HG03342 (cell line): ENCODE measurements around the gene WDR49.
"Not testable (repeated sequence)": the region's sequence is repeated elsewhere in the genome, so short reads cannot be mapped to it uniquely, and the experiment has no call there.

ENCODE experiments used
- ATAC-seq: cut with Tn5 transposase; IDR thresholded peaks from one replicate; pipeline ENCODE4 v1.9.1; 2021; ENCODE audit warnings: mild to moderate bottlenecking, moderate library complexity; ENCODE audit not compliant: unreplicated experiment

WDR49 gene

DNA sequence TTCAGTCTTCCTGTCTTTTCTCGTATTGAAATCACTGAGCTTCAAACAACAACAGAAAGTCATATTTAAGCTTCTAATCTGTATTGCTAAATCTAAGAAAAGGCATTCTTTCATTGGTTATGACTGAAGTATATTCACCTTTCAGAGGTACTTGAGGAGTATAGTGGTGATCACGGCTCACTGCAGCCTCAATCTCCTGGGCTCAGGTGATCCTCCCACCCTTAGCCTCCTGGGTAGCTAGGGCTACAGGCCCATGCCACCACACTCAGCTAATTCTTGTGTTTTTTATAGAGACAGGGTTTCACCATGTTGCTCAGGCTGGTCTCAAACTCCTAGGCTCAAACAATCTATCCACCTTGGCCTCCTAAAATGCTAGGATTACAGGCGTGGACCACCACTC lies 38.7 kb downstream of the WDR49 start:
- ATAC-seq, result no peak

DNA sequence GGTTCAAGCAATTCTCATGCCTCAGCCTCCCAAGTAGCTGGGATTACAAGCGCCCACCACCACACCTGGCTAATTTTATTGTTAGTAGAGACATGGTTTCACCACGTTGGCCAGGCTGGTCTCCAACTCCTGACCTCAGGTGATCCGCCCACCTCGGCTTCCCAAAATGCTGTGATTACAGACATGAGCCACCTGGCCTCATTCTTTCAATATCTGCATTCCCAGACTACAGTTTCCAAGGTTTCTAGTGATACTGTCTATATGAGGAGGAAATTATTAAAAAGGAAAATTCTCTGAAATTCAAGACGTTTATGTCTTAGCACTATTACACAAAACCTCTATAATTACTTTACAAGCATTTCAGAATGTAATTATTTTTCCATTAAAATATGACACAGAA lies 39.5 kb downstream of the WDR49 start:
- ATAC-seq, result not testable (repeated sequence)

DNA sequence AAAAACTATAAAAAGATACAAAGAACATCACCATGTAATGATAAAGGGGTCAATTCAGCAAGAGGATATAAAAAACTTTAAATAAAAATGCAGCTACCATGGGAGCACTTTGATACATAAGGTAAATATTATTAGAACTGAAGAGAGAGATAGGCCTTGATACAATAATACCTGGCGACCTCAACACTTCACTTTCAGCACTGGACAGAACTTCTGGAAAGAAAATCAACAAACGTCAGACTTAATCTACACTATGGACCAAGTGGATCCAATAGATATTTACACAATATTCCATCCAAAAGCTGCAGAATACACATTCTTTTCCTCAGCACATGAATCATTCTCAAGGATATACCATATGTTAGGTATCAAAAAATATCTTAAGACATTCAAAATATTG lies 42.0 kb downstream of the WDR49 start:
- no peak for ATAC-seq

DNA sequence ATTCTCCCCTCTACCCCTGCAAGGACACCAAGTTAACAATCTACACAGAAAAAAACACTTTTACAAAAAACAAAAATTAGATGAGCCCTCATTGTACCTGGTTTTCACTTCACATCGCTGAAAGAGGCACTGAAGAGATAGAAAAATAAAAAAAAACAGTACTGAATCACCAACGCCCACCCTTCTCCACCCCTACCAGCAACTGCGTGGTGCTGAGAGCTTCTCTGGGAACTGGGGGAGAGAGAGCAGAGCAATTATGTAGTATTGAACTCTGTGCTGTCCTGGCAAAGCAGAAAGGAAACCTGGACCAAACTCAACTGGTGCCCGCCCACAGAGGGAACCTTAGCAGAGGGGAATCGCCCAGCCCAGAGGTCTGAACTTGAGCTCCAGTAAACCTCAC lies 44.6 kb downstream of the WDR49 start:
- ATAC-seq, result no peak

DNA sequence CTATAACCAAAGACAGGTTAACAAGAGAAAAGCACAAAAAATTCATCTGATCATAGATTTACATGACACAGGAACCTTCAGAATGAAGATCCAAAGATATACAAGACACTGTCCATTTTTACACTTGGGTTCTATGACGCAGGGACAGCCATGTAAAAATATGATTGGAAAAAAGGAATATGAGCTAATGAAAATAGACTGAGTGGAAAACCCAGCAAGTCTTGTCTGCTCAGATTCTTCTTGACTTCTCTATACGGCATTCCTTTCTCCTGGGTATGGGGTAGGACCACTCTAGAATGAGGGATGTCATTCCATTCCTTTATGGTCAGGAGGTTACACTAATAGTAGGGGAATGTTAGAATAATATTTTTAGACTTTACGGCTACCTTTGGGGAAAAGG lies 46.9 kb downstream of the WDR49 start:
- ATAC-seq, result no peak

DNA sequence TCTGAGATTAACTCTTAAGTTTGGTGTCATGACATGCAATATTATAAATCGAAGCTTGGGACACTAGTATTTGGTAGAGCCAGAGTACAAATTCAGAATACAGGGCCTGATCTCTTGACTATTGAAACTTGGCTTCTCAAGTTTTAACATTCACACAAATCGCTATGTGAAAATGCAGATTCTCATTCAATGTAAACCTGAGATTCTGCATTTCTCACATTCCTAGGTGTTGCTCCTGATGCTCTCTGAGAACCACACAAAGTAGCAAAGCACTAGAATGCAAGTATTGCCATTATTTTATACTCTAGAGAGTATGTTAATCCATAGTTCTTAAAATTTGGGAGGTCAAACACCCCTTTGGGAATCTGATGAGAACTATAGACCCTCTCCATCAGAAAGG lies 47.9 kb downstream of the WDR49 start:
- no peak for ATAC-seq

DNA sequence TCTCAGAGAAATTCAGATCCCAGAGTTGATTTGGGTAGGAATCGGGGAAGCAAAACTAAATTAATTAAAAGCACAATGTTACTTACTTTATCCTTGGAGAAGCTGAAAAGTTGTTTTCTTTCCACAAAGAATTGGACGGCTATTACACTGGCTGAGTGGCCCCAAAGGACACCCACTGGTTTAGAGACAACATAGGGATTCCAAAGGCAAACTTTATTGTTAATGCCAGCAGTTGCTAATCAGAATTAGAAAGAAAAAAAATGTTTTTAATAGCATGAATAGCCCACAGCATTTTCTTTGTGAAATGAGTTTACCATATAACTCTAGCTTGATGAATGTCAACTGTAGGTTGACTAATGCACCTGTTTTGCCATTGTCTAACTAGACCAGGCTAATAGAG lies 51.7 kb downstream of the WDR49 start:
- no peak for ATAC-seq

DNA sequence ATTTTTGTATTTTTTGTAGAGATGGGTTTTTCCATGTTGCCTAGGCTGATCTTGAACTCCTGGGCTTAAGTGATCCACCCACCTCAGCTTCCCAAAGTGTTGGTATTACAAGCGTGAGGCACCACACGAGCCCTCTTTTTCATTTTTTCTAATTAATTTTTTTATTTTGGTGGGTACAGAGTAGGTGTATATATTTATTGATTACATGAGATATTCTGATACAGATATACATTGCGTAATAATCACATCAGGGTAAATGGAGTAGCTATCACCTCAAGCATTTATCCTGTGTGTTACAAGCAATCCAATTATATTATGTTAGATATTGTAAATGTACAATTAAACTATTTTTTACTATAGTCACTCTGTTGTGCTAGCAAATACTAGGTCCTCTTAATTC lies 66.1 kb downstream of the WDR49 start:
- no peak for ATAC-seq

DNA sequence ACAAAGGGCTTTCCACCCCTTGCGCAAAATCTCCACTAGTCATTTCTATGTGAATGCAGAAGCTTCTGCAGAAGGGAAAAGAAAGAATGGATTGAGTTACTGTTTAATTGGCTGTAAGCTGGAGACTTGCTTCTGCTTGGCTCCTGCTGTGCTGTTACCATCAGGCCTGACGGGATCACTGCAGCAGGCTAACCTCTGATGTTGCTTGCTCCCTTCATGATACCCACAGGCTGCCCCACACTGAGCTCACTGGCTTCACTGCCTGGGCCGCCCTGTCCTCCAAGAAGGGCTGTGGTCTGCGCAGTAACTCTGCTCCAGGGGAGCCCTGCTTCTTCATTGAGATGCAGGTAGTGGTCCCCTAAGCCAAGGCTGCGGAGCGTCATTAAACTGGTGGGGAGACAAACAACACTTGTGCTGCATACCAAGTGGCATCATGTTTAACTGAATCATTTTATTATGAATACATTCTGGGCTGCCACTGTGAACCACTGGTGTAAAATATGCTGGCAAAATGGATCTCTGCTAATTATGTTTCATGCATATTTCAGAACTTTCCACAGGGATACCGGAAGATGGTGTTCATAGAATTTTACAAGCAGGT lies 78.6 kb downstream of the WDR49 start:
- no peak for ATAC-seq

DNA sequence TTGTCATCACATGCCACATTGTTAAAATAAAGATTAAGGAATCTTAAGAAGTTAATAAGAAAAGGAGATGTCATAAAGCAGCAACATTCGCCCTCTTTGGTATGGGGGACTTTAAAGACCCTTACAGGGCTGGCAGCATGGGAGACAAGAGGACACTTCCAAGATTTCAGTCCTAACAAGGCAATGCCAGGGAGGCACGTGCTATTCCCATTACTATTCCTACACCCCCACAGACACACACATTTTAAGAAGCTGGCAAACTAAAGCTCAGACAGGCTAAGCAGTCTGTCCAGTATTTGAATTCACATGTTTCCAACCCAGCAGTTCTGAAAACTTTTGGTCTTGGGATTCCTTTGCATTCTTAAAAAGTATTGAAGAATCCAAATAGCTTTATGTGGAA lies 80.8 kb downstream of the WDR49 start:
- ATAC-seq, result no peak

DNA sequence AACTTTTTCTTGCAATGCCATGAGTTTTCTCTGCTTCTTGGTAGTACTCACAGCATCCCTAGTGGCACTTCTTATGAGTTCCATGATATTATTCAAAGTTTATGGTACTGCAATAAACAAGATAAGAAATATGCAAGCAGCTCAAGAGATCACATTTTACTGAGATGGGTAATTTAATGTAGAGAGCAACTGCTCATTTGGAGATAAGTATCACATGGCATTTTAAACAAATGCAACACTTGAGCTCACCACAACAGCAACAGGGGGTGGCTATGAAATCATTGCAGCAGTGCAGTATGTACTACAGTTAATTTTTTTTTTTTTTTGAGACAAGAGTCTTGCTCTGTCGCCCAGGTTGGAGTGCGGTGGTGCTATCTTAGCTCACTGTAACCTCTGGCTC lies 85.1 kb downstream of the WDR49 start:
- ATAC-seq, result no peak

DNA sequence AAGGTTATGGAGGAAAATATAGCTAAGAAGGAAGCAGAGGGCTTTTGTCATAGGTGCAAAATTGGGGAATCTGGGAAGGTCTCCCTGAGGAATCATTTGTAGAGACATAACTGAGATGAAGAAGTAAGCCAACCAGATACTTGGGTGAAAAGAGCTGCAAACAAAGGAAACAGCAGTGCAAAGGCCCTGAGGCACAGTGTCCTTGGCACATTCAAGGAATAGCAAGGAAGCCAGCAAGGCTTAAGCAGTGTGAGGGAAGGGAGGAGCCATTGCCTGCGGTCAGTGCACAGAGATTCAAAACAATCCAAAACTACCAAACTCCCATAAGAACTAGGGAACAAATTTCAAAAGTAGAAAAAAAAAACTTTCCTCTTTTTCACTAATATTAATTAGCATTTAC lies 88.3 kb downstream of the WDR49 start:
- ATAC-seq, result no peak

DNA sequence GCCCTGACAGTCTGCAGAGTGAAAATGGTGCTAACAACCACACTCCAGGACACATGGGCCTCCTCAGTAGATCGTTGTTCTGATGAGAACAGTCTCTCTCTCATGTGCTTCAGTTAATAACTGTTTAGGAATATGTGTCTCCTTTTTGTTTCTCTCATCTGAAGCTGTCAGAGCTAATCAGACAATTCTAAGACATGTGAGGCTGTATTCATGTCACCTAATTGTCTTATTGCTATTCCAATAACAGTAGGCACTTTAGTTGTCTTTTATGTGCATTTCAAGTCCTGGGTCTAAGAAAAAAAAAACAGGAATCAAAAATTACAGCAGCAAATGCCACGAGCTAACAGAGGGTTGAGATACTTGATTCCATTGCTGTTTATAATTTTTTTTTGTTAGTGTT lies 89.1 kb downstream of the WDR49 start:
- ATAC-seq, result no peak

DNA sequence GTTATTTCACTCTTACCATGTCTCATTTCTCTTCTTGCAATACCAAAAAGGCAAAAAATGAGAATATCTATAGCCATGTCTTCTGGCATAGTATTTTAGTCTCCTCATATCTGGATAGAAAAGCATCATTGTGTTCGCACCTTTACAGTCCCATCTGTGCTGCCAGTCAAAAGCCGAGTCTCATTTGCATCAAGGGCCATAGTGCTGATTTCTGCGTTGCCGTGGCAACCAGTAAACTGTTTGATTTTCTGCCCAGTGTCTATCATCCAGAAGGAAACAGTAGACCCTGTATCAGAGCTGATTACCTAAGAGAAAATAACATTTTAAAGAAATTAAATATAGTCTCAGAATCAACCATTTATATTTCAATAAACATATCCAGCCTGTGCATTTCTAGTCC lies 93.8 kb downstream of the WDR49 start:
- ATAC-seq, result no peak

DNA sequence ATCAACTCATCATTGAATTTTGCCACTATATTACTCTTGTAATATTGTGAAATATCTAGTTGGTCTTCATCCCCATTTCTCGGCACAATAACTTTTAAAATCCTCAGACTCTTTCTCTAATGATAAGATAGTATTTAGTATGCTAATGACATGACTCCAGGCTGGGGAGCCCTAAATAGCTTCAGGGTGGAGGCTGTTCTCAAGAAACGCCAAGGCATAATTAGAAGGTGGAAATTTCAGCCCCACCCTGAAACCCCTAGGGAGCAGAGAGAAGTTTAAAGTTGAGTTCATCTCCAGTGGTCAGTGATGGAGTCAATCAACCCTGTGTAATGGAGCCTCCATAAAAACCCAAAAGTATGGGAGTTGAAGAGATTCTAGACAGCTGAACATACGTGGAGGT lies 98.8 kb downstream of the WDR49 start:
- no peak for ATAC-seq

DNA sequence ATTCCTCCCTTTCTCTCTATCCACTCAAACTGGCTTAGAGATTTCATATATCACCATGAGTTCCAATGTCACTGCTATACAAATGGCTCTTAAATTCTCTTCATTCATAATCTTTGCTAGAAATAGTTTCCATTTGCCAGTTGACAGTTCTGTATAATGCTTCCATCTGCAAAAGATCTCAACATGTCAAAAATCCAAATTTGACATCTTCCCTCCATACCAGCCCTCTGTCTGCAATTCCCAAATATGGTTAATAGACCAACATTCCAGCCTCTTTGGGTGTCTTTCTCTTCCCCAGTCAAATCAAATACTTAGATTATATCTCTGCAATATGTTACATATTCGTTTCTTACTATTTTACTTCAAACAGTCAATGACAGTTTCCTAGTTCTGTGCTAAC lies 115.7 kb downstream of the WDR49 start:
- no peak for ATAC-seq

DNA sequence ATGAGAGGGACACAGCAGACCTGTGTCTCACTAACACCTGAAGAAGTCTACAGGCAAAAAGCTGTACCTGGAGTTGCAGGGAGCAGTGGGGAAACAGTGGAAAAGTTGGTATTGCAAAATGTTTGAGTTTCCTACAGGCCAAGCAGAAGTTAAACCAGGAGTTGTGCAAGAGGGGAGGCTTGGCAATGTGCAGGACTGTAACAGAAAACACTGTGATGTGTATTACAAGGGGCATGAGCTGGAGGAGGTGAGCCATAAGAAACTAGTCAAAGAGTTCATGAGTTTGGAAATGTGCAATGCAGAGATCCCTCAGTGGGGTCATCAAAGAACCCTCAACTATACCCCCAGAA lies 132.8 kb downstream of the WDR49 start:
- no peak for ATAC-seq

DNA sequence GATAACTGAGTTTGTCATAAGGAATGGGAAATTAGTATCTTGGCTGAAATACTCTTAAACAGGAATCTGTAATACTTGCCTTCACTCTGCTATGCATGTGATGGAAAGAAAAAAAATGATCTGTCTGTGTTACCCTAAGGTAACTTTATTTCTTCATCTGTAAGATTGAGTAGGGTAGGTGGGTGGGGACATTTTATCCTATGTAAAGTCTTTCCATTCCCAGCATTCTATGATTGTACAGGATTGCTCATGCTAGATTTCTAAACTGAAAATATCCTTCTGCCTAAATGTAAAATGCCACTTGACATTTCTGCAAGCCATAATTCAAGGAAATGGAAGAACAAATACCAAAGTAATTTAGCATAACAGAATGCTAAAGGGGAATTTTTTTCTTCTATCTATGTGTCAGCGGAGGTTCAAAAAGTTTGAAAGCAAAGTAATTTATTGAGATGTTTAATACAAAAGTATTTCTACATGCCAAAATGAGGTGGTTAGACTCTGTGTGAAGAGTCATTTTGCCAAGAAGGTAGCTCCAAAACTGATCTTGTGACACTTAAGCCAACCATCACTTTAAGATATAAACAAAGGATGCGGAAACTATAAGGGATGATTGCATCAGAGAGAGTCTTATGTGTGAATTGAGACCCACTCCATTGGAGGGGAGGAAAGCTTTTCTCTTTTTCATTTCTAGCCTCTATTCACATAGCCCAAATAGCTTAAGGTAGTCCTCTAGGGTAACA lies 133.3 kb downstream of the WDR49 start:
- ATAC-seq, result no peak

DNA sequence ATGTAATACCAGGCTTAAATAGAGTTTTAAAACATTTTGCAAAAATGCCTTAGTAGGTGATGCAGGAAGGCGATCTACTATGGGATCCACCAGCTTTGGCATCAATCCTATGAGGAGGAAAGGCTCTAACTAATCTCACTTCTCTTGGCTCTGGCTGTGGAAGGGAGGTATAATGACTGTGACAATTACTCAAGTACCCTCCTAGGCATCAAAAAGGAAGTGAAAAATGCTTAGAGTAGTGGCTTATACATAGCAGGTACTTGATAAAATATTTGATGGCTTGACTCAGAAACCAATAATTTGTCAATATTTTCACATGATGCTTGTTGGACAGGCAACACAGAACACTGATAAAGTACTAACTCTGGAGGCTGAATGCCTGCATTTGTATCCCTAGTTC lies 145.8 kb downstream of the WDR49 start:
- ATAC-seq, result peak; percentile 67

DNA sequence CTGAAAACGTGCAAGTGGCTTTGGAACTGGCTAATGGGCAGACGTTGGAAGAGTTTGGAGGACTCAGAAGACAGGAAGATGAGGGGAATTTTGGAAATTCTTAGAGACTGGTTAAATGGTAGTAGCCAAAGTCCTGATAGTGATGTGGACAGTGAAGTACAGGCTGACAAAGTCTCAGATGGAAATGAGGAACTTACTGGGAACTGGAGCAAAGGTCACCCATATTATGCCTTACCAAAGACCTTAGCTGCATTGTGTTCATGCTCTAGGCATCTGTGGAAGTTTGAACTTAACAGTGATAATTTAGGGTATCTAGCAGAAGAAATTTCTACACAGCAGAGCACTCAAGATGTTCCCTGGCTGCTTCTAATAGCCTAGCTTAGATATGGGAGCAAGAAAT lies 151.3 kb downstream of the WDR49 start:
- no peak for ATAC-seq

DNA sequence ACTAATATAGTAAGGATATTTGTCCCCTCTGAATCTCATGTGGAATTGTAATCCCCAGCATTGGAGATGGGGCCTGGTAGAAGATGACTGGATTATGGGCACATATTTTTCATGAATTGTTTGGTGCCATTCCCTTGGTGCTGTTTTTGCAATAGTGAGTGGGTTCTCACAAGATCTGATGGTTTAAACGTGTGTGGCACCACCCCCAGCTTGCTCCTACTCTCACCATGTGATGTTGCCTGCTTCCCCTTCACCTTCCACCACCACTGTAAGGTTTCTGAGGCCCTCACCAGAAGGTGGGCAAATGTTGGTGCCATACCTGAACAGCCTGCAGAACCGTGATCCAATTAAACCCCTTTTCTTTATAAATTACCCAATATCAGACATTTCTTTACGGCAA lies 151.8 kb downstream of the WDR49 start:
- no peak for ATAC-seq

DNA sequence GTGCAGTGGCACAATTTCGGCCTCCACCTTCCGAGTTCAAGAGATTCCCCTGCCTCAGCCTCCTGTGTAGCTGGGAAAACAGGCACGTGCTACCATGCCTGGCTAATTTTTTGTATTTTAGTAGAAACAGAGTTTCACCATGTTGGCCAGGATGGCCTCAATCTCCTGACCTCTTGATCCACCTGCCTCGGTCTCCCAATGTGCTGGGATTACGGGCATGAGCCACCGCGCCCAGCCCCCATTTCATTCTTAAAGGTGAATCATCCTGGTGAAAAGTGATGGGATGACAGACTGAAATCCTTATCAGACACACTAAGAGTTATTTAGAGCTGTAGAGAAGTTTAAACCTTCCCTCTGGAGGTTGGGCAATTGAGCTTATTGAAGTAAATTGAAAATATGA lies 155.8 kb downstream of the WDR49 start:
- no peak for ATAC-seq

DNA sequence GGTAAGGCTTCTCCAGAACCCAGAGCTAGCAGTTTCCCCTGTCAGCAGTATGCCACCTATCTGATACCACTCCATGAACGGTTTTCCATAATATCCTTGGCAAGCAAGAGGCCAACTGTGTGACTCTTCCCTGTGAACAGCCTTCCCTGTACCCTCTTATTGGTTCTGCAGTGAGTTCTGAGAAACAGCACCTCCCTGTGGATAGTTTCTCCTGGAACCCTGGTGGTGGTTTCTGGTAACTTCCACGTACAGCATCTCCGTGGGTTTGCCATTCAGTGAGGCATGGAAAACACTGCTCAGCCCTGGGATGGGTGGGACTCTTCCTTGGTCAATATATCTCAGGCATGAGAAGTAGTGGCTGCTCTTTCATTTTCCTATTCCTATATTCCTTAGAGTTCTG lies 160.5 kb downstream of the WDR49 start:
- ATAC-seq, result peak; percentile 56
